Ascending aorta (tissue), 2 donors: ENCODE data around the gene PANK1. TPM values are rescaled to one million over a fixed set of nuclear protein-coding genes. Genes with fewer than 3 reads are reported as not detected.

Experiments used
- DNase-seq, 2 donors: peaks; one replicate each; pipeline ENCODE4 v3.0.0-alpha.2; 2019; ENCODE audit warnings: low spot score in 2 of 2
- H3K27ac ChIP-seq, 2 donors: fragments of 200-600 bp; sonication (generic); one replicate each; pipeline ENCODE4 v1.5.1; 2016 to 2017; ENCODE audit warnings: mild to moderate bottlenecking in 1 of 2
- H3K27me3 ChIP-seq: fragments of 200-600 bp; sonication (generic); one replicate; pipeline ENCODE4 v1.5.1; 2017
- H3K36me3 ChIP-seq, 2 donors: fragments of 200-600 bp; sonication (generic); one replicate each; pipeline ENCODE4 v1.5.1; 2016
- H3K4me1 ChIP-seq, 2 donors: fragments of 200-600 bp; sonication (generic); one replicate each; pipeline ENCODE4 v1.5.1; 2016 to 2017; ENCODE audit warnings: mild to moderate bottlenecking in 1 of 2
- H3K4me3 ChIP-seq, 2 donors: fragments of 200-600 bp; sonication (generic); one replicate each; pipeline ENCODE4 v1.5.1; 2016 to 2017; ENCODE audit warnings: mild to moderate bottlenecking in 1 of 2
- H3K9me3 ChIP-seq, 2 donors: fragments of 200-600 bp; sonication (generic); one replicate each; pipeline ENCODE4 v1.5.1; 2016
- intact Hi-C: fragments of 100-400 bp; cut with DNase I; formaldehyde crosslinking; loops from one replicate; pipeline ENCODE4 v1.15.1; 2023
- total RNA-seq: library from RNA; depleted of rRNA; stranded (reverse); fragments of >200 nt; gene quantifications from one replicate; pipeline ENCODE4 v1.1.0, GENCODE V29; 2016
- TF ChIP-seq, protein P1 (sequence below), 3 experiments: fragments of 200-600 bp in 2 of 3; fragments of 450-650 bp in 1 of 3; sonication (generic) in 2 of 3; IDR thresholded peaks; one replicate each; pipeline ENCODE4 v1.5.1; 2016 to 2019; ENCODE audit warnings: antibody characterized with exemption in 3 of 3, mild to moderate bottlenecking in 1 of 3, moderate library complexity in 1 of 3

The PANK1 gene
- total RNA-seq, 1 donor from 2014 or later, result 1.5 TPM

DNA sequence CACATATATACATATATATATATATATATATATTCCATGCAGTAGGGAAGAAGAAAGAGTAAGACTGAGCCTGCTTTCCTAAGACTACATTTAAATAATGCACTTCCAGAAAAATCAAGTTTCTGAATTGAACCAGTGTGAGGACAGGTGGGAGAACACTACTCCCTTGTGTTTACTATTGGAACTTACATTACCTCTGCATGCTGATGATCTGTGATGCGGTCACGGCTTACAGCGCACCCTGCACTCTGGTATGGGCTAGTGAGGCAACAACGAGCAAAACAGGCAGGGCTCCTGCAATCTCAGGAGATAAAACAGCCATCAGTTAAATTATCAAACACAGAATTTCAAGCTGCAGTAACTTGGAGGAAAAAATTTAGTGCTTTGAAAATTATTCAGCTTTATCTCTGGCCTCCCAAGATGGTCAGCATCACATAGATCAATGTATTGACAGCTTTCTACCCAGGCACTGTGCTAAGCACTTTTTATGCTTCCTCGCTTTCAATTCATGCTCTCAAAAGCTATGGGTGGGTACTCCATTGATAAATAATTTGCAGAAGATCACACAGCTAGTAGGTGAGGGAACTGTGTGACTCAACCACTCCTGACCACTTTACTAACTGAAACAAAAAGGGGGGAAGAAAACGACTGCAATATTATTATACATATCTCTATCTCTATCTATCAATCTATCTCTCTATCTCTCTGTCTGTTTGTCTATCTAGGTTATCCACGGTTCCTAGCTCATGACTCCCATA, 89.2 kb downstream of the PANK1 start:
- Histone ChIP-seq H3K4me3 (no peak overlapping the region), H3K9me3 (no peaks in the 10 kb centered on the region), H3K27ac (no peak overlapping the region), H3K27me3 (no peaks in the 10 kb centered on the region), H3K36me3 (no peaks in the 10 kb centered on the region), H3K4me1 (no peaks in the 10 kb centered on the region)
- intact Hi-C loops, result no loop called here
- TF ChIP-seq, protein P1, sequence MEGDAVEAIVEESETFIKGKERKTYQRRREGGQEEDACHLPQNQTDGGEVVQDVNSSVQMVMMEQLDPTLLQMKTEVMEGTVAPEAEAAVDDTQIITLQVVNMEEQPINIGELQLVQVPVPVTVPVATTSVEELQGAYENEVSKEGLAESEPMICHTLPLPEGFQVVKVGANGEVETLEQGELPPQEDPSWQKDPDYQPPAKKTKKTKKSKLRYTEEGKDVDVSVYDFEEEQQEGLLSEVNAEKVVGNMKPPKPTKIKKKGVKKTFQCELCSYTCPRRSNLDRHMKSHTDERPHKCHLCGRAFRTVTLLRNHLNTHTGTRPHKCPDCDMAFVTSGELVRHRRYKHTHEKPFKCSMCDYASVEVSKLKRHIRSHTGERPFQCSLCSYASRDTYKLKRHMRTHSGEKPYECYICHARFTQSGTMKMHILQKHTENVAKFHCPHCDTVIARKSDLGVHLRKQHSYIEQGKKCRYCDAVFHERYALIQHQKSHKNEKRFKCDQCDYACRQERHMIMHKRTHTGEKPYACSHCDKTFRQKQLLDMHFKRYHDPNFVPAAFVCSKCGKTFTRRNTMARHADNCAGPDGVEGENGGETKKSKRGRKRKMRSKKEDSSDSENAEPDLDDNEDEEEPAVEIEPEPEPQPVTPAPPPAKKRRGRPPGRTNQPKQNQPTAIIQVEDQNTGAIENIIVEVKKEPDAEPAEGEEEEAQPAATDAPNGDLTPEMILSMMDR (IDR thresholded peaks at IDR 0.05), result peak in 1 of 3 experiments; percentile 5
- no peak for DNase-seq

DNA sequence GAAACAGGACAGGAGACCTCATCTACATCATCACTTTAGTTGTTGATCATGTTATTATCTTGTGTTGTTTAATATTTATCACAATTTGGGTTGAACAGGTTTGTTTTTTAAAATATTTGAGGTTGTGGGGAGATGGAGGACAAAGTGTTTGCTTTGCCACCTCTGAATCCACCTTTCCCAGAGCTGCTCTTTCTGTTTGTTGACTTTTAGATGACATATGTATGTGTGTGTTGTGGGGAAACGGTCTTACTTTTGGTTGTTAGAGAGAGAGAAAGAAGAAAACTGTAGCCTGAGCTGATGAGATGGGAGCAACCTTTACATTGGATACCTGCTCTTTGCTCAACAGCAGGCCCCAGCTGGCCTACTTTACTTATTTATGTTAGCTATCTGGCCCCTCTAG, 90.6 kb downstream of the PANK1 start:
- Histone ChIP-seq H3K4me3 (no peak overlapping the region), H3K9me3 (no peaks in the 10 kb centered on the region), H3K27me3 (no peaks in the 10 kb centered on the region), H3K27ac (no peak overlapping the region), H3K36me3 (no peaks in the 10 kb centered on the region), H3K4me1 (no peaks in the 10 kb centered on the region)
- TF ChIP-seq, protein P1 (IDR thresholded peaks at IDR 0.05), result no peak
- no peak for DNase-seq
- intact Hi-C loops, result no loop called here

DNA sequence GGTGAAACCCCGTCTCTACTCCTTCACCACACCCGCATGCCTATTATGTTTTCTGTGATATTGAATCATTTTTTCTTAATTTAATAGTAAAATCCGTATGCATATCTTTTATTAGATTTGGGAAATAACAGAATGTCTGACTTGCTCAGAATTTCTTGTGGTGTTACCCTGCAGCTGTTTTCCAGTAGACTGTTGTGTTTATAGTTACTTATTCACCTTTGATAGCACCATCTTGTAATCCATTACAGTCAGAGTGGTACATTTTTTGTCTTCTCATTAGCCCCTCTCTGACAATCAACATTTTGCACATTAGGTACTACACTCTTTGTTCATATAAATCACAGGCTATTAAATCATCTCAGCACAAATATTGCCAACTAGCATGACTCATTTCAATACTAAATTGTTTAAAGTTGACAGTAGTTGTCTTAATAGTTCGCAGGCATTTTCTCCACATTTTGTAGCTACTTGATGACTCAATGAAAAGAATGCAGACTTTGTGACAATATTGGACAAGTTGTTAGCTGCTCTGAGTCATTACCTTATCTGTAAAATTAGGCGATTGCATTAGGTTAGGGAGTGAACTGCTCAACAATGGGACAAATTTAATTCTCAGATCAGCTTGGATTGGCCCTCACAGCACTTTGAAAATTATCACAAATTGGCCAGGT, 91.8 kb downstream of the PANK1 start:
- DNase-seq, result no peak
- intact Hi-C loops, result no loop called here
- no peaks in the 10 kb centered on the region for H3K36me3 ChIP-seq
- peak overlapping the region in 1 of 2 donors; percentile 11 for H3K27ac ChIP-seq
- H3K4me3 ChIP-seq, result no peak overlapping the region
- no peaks in the 10 kb centered on the region for H3K9me3 ChIP-seq
- no peaks in the 10 kb centered on the region for H3K27me3 ChIP-seq
- TF ChIP-seq, protein P1 (IDR thresholded peaks at IDR 0.05), result no peak
- H3K4me1 ChIP-seq, result no peaks in the 10 kb centered on the region

DNA sequence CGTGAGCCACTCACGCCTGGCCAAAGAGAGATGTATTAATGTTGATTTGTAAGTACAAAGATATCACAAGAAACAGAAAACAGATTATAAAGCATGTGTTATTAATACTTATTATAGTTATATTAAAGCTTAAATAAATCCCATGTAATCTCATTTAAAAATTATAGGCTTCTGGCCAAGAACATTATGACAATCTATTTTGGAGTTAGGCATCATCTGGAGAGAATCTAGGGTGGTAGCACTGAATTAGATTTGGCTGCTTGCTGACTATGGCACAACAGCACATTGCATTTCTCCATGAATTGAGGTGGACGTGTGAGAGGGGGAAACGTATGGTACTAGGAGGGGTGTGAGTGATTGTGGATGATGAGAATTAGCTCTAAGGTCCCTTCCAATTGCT, 92.8 kb downstream of the PANK1 start:
- intact Hi-C loops, result no loop called here
- DNase-seq, result no peak
- TF ChIP-seq, protein P1 (IDR thresholded peaks at IDR 0.05), result no peak

DNA sequence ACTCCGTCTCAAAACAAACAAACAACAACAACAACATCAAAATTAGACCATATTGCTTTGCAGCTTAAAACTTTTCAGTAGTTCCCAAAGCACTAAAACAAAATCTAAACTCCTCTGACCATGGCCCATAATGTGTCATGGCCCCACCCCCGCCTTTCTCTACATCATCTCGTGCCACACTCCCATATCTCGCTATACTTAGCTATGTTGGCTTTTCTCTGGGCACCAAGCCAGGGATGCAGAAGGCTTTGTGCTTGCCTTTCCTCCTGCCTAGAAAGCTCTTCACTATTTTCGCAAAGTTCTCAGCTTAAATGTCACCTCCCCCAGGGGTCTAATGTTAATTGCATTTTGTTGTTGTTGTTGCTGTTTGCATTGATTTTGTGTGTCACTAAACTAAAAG, 94.5 kb downstream of the PANK1 start:
- DNase-seq, result no peak
- no peaks in the 10 kb centered on the region for H3K9me3 ChIP-seq
- intact Hi-C loops, result no loop called here
- no peaks in the 10 kb centered on the region for H3K27me3 ChIP-seq
- no peaks in the 10 kb centered on the region for H3K4me1 ChIP-seq
- TF ChIP-seq, protein P1 (IDR thresholded peaks at IDR 0.05), result no peak
- H3K27ac ChIP-seq, result no peak overlapping the region
- H3K36me3 ChIP-seq, result no peaks in the 10 kb centered on the region
- no peak overlapping the region for H3K4me3 ChIP-seq

More for the DNA sequence above, 92.8 kb downstream of the PANK1 start:
- Histone ChIP-seq H3K36me3 (no peaks in the 10 kb centered on the region), H3K4me1 (no peaks in the 10 kb centered on the region), H3K9me3 (no peaks in the 10 kb centered on the region), H3K27me3 (no peaks in the 10 kb centered on the region), H3K27ac (no peak overlapping the region), H3K4me3 (no peak overlapping the region)
